HL-60 (cell line): ENCODE measurements around the gene PPP1CC.

ENCODE experiments used
- DNase-seq, 2 experiments: peaks; one replicate each; pipeline ENCODE4 v3.0.0-alpha.2; 2010 to 2020; ENCODE audit warnings: low read depth in 1 of 2, low spot score in 1 of 2
- H3K27ac ChIP-seq: fragments of 250-450 bp; sonication (Bioruptor Pico); replicated peaks from 2 replicates; pipeline ENCODE4 v1.5.1; 2020; ENCODE audit warnings: mild to moderate bottlenecking, moderate library complexity
- H3K27me3 ChIP-seq: fragments of 250-450 bp; sonication (Bioruptor Pico); 2 replicates; pipeline ENCODE4 v1.5.1; 2021; ENCODE audit warnings: mild to moderate bottlenecking, moderate library complexity; ENCODE audit not compliant: insufficient read depth, poor library complexity, severe bottlenecking
- H3K4me3 ChIP-seq: replicated peaks from 2 replicates; pipeline ENCODE4 v1.5.1; 2011; ENCODE audit warnings: mild to moderate bottlenecking, control low read depth, low read length; ENCODE audit not compliant: insufficient read depth
- GABPA ChIP-seq: IDR thresholded peaks from 2 replicates; pipeline ENCODE4 v1.6.1; 2012; ENCODE audit warnings: low read depth
- POLR2AphosphoS5 ChIP-seq: IDR thresholded peaks from 2 replicates; pipeline ENCODE4 v1.6.1; 2012; ENCODE audit warnings: low read depth
- SPI1 ChIP-seq: IDR thresholded peaks from 2 replicates; pipeline ENCODE4 v1.6.1; 2012; ENCODE audit warnings: low read depth, mild to moderate bottlenecking, borderline replicate concordance
- TF ChIP-seq, protein P1 (sequence below): IDR thresholded peaks from one replicate; pipeline ENCODE4 v1.5.1; 2011; ENCODE audit warnings: low read length, control low read depth, inconsistent platforms; ENCODE audit not compliant: insufficient read depth
- TF ChIP-seq, protein P2 (sequence below): IDR thresholded peaks from 2 replicates; pipeline ENCODE4 v1.6.1; 2012; ENCODE audit warnings: low read depth; ENCODE audit not compliant: insufficient replicate concordance

PPP1CC gene

GRCh38 chr12:110705309-110705708 is 37.4 kb downstream of the PPP1CC start:
- H3K4me3 ChIP-seq = no peak overlapping the region
- H3K27ac ChIP-seq = no peak overlapping the region
- DNase-seq = no peak
- no peaks in the 10 kb centered on the region for H3K27me3 ChIP-seq
- TF ChIP-seq POLR2AphosphoS5 (no peak), GABPA (no peak)
- TF ChIP-seq, protein P1, sequence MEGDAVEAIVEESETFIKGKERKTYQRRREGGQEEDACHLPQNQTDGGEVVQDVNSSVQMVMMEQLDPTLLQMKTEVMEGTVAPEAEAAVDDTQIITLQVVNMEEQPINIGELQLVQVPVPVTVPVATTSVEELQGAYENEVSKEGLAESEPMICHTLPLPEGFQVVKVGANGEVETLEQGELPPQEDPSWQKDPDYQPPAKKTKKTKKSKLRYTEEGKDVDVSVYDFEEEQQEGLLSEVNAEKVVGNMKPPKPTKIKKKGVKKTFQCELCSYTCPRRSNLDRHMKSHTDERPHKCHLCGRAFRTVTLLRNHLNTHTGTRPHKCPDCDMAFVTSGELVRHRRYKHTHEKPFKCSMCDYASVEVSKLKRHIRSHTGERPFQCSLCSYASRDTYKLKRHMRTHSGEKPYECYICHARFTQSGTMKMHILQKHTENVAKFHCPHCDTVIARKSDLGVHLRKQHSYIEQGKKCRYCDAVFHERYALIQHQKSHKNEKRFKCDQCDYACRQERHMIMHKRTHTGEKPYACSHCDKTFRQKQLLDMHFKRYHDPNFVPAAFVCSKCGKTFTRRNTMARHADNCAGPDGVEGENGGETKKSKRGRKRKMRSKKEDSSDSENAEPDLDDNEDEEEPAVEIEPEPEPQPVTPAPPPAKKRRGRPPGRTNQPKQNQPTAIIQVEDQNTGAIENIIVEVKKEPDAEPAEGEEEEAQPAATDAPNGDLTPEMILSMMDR = no peak
- TF ChIP-seq, protein P2, sequence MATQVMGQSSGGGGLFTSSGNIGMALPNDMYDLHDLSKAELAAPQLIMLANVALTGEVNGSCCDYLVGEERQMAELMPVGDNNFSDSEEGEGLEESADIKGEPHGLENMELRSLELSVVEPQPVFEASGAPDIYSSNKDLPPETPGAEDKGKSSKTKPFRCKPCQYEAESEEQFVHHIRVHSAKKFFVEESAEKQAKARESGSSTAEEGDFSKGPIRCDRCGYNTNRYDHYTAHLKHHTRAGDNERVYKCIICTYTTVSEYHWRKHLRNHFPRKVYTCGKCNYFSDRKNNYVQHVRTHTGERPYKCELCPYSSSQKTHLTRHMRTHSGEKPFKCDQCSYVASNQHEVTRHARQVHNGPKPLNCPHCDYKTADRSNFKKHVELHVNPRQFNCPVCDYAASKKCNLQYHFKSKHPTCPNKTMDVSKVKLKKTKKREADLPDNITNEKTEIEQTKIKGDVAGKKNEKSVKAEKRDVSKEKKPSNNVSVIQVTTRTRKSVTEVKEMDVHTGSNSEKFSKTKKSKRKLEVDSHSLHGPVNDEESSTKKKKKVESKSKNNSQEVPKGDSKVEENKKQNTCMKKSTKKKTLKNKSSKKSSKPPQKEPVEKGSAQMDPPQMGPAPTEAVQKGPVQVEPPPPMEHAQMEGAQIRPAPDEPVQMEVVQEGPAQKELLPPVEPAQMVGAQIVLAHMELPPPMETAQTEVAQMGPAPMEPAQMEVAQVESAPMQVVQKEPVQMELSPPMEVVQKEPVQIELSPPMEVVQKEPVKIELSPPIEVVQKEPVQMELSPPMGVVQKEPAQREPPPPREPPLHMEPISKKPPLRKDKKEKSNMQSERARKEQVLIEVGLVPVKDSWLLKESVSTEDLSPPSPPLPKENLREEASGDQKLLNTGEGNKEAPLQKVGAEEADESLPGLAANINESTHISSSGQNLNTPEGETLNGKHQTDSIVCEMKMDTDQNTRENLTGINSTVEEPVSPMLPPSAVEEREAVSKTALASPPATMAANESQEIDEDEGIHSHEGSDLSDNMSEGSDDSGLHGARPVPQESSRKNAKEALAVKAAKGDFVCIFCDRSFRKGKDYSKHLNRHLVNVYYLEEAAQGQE = no peak

DNA sequence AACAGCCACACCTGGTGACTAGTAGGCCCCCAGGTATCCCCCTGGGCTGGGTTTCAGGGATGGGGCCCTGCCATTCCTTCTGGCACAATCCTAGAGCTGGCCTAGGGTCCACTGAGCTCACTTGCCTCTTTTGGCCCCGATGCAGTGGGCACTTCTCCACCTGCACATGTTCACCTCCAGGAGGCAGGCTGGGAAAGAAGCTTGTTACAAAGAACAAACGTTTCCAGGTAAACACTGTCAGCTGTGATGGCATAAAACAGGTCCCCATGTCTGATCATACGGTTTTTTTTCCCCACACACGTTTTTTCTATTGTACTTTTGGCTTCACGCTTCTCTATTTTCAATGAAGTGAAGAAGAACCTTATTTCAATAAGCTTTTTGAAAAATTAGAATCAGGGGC is 37.9 kb downstream of the PPP1CC start:
- H3K27ac ChIP-seq = no peak overlapping the region
- no peak overlapping the region for H3K4me3 ChIP-seq
- no peak for DNase-seq
- no peaks in the 10 kb centered on the region for H3K27me3 ChIP-seq
- no peak for TF ChIP-seq GABPA
- no peak for TF ChIP-seq SPI1
- TF ChIP-seq, protein P2 = no peak

DNA sequence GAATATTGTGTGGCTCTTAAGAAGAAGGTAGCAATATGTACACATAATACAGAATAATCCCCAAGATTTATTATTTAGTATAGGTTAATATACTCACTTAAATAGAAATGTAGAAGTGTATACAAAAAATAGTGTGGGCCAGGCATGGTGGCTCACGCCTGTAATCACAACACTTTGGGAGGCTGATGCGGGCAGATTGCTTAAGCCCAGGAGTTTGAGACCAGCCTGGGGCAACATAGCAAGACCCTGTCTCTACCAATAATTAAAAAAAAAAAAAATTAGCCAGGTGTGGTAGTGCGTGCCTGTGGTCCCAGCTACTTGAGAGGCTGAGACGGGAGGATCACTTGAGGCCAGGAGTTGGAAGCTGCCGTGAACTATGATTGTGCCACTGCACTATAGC is 38.5 kb downstream of the PPP1CC start:
- DNase-seq = no peak
- TF ChIP-seq, protein P1 = no peak
- TF ChIP-seq POLR2AphosphoS5 = no peak
- no peak for TF ChIP-seq SPI1
- no peak for TF ChIP-seq GABPA
- TF ChIP-seq, protein P2 = no peak
- H3K27ac ChIP-seq = no peak overlapping the region
- H3K4me3 ChIP-seq = no peak overlapping the region
- H3K27me3 ChIP-seq = no peaks in the 10 kb centered on the region

DNA sequence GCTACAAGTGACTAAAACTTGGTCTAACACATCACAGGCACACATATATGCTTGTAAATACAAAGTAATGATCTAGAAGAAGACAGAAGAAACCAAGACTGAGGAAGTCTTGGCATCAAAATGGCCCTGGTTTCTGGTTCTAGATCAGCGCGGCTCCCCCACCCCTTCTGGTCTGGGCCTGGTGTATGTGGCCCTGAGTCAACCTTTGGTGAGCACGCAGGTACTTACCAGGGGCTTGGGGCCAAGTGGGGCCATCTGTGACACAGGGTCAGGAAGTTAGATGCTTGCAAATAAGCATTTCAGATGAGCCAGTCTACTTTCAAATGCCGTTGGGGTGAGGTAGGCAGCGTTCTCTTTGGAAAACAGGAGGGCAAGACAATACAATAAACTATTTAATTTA is 40.6 kb downstream of the PPP1CC start:
- Histone ChIP-seq H3K27ac (no peak overlapping the region), H3K27me3 (no peaks in the 10 kb centered on the region), H3K4me3 (no peak overlapping the region)
- TF ChIP-seq SPI1 (no peak), POLR2AphosphoS5 (no peak), GABPA (no peak)
- TF ChIP-seq, protein P2 = no peak
- TF ChIP-seq, protein P1 = no peak
- DNase-seq = no peak
